ENCODE results near the gene PPIL4. TPM values are rescaled to one million over a fixed set of nuclear protein-coding genes. Genes with fewer than 3 reads are reported as not detected.

The PPIL4 gene
- total and polyA plus RNA-seq, 12 donors, result 9.4 to 22.0 (median 17.6) TPM

DNA sequence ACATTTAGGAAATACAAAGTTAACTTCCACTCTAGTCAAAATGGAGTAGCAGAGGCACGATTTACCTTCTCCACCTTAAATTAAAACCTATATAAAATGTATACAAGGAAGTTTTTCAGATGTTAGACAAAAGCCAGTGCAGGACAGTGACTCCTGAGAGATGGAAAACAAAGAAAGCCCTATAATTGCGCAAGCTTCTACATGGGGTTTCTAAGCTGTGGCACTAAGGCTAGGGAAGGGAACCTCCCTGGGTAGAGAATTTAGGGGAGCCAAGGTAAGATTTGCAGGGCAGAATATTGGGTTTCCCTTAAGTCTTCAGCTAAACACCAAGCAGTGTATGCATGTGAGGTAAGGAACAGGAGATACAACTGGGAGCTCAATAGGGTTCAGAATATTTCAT lies 42.6 kb downstream of the PPIL4 start:
- ATAC-seq (no peak), DNase-seq (no peak)
- Histone ChIP-seq H3K9me3 (no peaks in the 10 kb centered on the region), H3K4me1 (peaks cover 0 to 14% (median 4%) of the 10 kb centered on the region in 9 donors), H3K36me3 (peaks cover 0 to 56% (median 6%) of the 10 kb centered on the region in 9 donors), H3K27me3 (no peaks in the 10 kb centered on the region), H3K4me3 (no peak overlapping the region), H3K27ac (no peak overlapping the region)
- intact Hi-C loops (cut with DNase I), result no loop called here
- TF ChIP-seq, protein P1, sequence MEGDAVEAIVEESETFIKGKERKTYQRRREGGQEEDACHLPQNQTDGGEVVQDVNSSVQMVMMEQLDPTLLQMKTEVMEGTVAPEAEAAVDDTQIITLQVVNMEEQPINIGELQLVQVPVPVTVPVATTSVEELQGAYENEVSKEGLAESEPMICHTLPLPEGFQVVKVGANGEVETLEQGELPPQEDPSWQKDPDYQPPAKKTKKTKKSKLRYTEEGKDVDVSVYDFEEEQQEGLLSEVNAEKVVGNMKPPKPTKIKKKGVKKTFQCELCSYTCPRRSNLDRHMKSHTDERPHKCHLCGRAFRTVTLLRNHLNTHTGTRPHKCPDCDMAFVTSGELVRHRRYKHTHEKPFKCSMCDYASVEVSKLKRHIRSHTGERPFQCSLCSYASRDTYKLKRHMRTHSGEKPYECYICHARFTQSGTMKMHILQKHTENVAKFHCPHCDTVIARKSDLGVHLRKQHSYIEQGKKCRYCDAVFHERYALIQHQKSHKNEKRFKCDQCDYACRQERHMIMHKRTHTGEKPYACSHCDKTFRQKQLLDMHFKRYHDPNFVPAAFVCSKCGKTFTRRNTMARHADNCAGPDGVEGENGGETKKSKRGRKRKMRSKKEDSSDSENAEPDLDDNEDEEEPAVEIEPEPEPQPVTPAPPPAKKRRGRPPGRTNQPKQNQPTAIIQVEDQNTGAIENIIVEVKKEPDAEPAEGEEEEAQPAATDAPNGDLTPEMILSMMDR (IDR thresholded peaks at IDR 0.05), result no peak
- 95 to 97% methylated on average over 2 of the region's 2 CpGs for WGBS, 2 donors

DNA sequence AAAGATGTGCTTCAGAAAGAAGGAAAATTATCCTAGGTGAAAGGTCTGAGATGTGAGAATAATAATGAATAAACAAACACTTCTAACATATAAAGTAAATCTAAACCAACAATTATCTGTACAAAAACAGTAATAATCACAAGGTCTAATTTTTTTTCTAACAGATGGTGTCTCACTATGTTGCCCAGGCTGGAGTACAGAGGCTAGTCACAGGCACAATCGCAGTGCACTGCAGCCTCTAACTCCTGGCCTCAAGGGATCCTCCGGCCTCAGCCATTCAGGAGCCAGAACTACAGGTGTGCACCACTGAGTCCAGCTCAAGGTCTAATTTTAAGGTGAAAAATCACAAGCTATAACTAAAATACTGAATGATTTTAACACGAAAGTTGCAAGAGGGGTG lies 44.1 kb downstream of the PPIL4 start:
- H3K4me1 ChIP-seq, result peaks cover 0 to 14% (median 4%) of the 10 kb centered on the region in 9 donors
- H3K36me3 ChIP-seq, result peaks cover 0 to 42% (median 6%) of the 10 kb centered on the region in 9 donors
- H3K27ac ChIP-seq, result no peak overlapping the region
- no peak overlapping the region for H3K4me3 ChIP-seq
- DNase-seq, result no peak
- no peak for ATAC-seq
- TF ChIP-seq, protein P1 (IDR thresholded peaks at IDR 0.05), result no peak
- intact Hi-C loops (cut with DNase I), result no loop called here
- no peaks in the 10 kb centered on the region for H3K9me3 ChIP-seq
- 94% methylated on average over 3 of the region's 3 CpGs for WGBS, 2 donors
- H3K27me3 ChIP-seq, result no peaks in the 10 kb centered on the region

DNA sequence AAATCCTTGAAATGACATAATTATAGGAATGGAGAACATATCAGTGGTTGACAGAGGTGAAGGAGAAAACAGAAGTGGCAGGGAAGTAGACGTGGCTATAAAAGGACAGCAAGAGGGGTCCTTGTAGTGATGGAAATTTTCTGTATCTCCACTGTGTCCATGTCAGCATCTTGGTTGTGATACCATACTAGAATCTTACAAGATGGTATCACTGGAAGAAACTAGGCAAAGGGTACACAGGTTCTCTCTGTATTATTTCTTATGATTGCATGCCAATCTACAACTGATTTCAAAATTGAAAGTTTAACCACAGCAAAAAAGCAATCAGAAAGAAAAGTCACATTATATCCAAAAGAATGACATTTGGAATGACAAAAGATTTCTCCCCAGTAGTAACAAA lies 44.6 kb downstream of the PPIL4 start:
- Histone ChIP-seq H3K36me3 (peaks cover 0 to 36% (median 6%) of the 10 kb centered on the region in 9 donors), H3K4me3 (no peak overlapping the region), H3K9me3 (no peaks in the 10 kb centered on the region), H3K27ac (no peak overlapping the region), H3K4me1 (peaks cover 0 to 14% (median 4%) of the 10 kb centered on the region in 9 donors), H3K27me3 (no peaks in the 10 kb centered on the region)
- intact Hi-C loops (cut with DNase I), result no loop called here
- no peak for DNase-seq
- ATAC-seq, result no peak
- TF ChIP-seq, protein P1 (IDR thresholded peaks at IDR 0.05), result no peak
- WGBS, 2 donors, result 79 to 100% methylated on average over 1 of the region's 1 CpG

DNA sequence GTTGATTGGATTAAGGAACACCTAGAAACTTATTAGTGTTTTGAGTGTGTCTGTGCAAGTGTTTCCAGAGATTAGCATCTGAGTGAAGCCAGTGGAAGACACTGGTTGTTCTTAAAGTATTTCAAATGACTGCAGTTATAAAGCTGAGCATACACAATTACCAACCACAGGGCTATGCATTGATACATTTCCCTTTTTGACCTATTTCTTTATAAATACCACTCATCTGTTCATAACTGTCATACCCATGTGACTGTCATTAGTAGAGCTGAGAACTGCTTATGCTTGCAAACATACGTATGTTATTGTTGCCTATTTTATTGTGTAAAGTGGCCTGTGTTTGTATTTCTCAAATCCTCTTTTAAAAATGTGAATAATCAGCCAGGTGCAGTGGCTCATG lies 45.7 kb downstream of the PPIL4 start:
- TF ChIP-seq, protein P1 (IDR thresholded peaks at IDR 0.05), result no peak
- Histone ChIP-seq H3K9me3 (no peaks in the 10 kb centered on the region), H3K36me3 (peaks cover 0 to 25% (median 0%) of the 10 kb centered on the region in 9 donors), H3K4me1 (peaks cover 0 to 14% (median 4%) of the 10 kb centered on the region in 9 donors), H3K27ac (no peak overlapping the region), H3K27me3 (no peaks in the 10 kb centered on the region), H3K4me3 (no peak overlapping the region)
- intact Hi-C loops (cut with DNase I), result no loop called here
- WGBS, 2 donors, result 81 to 91% methylated on average over 1 of the region's 1 CpG
- ATAC-seq, result peak in 1 of 8 donors; percentile 53
- no peak for DNase-seq

All from heart right ventricle (tissue), 16 donors.